ENCODE measurements around the gene NUP54.

The NUP54 gene

DNA sequence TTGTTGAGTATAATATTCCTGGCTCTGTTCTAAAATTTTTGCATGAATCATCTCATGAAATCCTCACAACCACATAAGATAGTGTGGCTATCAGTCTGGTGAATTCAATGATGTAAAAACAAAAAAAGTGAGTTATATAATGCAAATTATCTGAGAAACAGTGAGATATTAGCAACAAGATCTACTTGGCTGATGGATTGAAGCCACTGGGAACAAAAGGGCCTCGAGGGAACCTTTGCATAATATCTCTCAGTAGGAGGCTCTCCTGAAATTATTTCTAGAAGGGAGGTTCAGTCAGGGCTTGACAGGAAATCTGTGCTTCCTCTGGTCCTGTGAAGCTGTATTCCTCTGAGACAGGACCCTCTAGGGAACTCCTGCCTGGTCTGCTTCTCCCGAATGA lies 30.1 kb upstream of the NUP54 start:
- Mint-ChIP-seq H3K4me3 (no peak overlapping the region), H3K9me3 (no peaks in the 10 kb centered on the region), H3K4me1 (no peaks in the 10 kb centered on the region), H3K27ac (no peak overlapping the region), H3K36me3 (ENCODE audit: low read depth) (peaks cover 27% of the 10 kb centered on the region), H3K27me3 (ENCODE audit: low read depth) (no peaks in the 10 kb centered on the region)
- TF ChIP-seq, protein P1, sequence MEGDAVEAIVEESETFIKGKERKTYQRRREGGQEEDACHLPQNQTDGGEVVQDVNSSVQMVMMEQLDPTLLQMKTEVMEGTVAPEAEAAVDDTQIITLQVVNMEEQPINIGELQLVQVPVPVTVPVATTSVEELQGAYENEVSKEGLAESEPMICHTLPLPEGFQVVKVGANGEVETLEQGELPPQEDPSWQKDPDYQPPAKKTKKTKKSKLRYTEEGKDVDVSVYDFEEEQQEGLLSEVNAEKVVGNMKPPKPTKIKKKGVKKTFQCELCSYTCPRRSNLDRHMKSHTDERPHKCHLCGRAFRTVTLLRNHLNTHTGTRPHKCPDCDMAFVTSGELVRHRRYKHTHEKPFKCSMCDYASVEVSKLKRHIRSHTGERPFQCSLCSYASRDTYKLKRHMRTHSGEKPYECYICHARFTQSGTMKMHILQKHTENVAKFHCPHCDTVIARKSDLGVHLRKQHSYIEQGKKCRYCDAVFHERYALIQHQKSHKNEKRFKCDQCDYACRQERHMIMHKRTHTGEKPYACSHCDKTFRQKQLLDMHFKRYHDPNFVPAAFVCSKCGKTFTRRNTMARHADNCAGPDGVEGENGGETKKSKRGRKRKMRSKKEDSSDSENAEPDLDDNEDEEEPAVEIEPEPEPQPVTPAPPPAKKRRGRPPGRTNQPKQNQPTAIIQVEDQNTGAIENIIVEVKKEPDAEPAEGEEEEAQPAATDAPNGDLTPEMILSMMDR (IDR thresholded peaks at IDR 0.05; ENCODE audit: unreplicated experiment in 3 of 3), result no peak

DNA sequence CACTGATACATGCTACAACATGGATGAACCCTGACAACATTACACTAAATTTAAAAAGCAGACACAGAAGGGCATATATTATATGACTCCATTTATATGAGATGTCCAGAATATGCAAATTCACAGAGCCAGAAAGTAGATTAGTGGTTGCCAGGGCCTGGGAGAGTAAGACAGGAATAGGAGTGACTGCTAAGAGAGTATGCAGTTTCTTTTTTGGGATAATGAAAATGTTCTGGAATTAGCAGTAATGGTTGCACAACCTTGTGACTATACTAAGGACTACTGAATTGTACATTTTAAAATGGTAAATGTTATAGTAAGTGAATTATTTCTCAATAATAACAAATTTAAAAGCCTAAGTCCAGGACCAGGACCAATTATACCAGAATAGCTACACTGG lies 29.5 kb upstream of the NUP54 start:
- TF ChIP-seq, protein P1 (IDR thresholded peaks at IDR 0.05; ENCODE audit: unreplicated experiment in 3 of 3), result no peak

DNA sequence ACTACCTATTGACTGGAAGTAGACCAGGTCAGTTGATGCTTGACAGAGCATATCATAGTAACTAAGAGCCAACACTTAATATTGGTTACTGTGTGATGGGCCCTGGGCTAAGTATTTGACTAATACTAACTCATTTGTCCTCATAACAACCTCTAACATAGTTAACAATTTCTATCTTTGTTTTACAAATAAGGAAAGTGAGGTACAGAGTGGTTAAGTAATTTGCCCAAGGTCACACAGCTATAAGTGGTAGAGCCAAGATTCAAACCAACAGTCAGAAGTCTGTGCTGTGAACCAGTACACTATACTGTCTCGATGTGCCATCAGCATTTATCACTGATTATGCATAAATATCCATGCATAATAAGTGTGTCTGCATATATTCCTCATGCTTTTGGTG lies 27.1 kb upstream of the NUP54 start:
- H3K4me1 Mint-ChIP-seq, result no peaks in the 10 kb centered on the region
- H3K27me3 Mint-ChIP-seq (ENCODE audit: low read depth), result no peaks in the 10 kb centered on the region
- H3K36me3 Mint-ChIP-seq (ENCODE audit: low read depth), result peaks cover 42% of the 10 kb centered on the region
- H3K27ac Mint-ChIP-seq, result no peak overlapping the region
- H3K9me3 Mint-ChIP-seq, result no peaks in the 10 kb centered on the region
- TF ChIP-seq, protein P1 (IDR thresholded peaks at IDR 0.05; ENCODE audit: unreplicated experiment in 3 of 3), result no peak
- H3K4me3 Mint-ChIP-seq, result no peak overlapping the region

More for the DNA sequence above, 29.5 kb upstream of the NUP54 start:
- no peak overlapping the region for H3K27ac Mint-ChIP-seq
- H3K4me3 Mint-ChIP-seq, result no peak overlapping the region
- no peaks in the 10 kb centered on the region for H3K9me3 Mint-ChIP-seq
- no peaks in the 10 kb centered on the region for H3K27me3 Mint-ChIP-seq (ENCODE audit: low read depth)
- H3K36me3 Mint-ChIP-seq (ENCODE audit: low read depth), result peaks cover 33% of the 10 kb centered on the region
- no peaks in the 10 kb centered on the region for H3K4me1 Mint-ChIP-seq

DNA sequence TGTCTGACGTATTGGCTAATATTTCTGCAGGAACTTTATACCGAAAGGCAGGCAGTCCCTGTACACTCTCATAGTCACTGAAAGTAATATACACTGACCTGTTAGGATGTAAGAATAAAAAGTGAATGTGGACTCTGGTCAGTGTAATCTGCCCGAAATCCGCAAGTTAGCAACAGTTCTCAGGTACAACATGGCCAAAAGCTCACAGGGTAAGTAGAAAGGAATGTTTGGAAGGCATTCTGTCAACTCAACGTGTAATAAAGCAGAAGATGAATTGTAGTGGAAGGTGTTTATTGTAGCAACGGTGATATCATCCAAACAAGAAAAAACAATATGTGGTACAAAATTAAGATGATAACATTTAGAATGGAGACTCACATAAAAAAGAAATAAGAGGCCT lies 26.0 kb upstream of the NUP54 start:
- no peaks in the 10 kb centered on the region for H3K4me1 Mint-ChIP-seq
- TF ChIP-seq, protein P1 (IDR thresholded peaks at IDR 0.05; ENCODE audit: unreplicated experiment in 3 of 3), result no peak
- H3K4me3 Mint-ChIP-seq, result no peak overlapping the region
- H3K27me3 Mint-ChIP-seq (ENCODE audit: low read depth), result no peaks in the 10 kb centered on the region
- no peaks in the 10 kb centered on the region for H3K9me3 Mint-ChIP-seq
- peaks cover 47% of the 10 kb centered on the region for H3K36me3 Mint-ChIP-seq (ENCODE audit: low read depth)
- H3K27ac Mint-ChIP-seq, result no peak overlapping the region

DNA sequence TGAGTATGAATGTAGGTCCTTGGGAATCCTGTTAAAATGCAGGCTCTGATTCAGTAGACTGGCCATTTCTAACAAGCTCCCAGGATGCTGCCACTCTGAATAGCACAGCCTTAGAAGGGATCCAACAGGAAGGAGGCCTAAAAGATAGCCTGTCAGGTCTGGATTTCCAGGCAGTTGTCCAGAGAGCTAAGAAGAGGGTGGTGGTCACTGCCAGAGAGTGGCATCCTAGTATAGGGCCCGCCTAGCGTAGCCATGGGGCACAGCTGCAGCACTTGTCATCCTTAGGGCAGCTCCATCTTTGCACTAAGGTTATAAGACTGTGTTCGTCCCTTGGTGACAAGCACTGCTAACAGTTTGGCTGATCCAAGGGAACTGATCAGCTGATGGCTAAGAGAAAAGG lies 20.5 kb upstream of the NUP54 start:
- no peaks in the 10 kb centered on the region for H3K27me3 Mint-ChIP-seq (ENCODE audit: low read depth)
- H3K4me3 Mint-ChIP-seq, result no peak overlapping the region
- TF ChIP-seq, protein P1 (IDR thresholded peaks at IDR 0.05; ENCODE audit: unreplicated experiment in 3 of 3), result no peak
- peaks cover 60% of the 10 kb centered on the region for H3K36me3 Mint-ChIP-seq (ENCODE audit: low read depth)
- no peaks in the 10 kb centered on the region for H3K4me1 Mint-ChIP-seq
- H3K27ac Mint-ChIP-seq, result no peak overlapping the region
- no peaks in the 10 kb centered on the region for H3K9me3 Mint-ChIP-seq

DNA sequence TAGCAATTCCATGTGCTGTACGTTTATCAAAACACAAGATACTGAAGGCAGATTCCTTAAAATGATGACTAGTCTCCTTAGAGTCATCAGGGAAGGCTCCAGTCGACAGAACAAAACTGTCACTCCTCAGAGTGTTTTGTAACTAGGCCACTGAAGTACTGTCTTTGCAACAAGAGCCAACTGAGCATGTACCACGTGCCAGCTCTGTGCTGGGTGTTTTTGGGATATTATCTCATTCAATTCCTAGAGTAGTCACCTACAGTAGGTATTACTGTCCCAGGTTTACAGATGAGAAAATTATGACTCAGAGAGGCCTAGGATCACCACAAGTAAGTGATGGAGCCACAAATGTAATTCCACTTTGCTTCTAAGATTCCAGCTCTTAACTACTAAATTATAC lies 18.3 kb upstream of the NUP54 start:
- H3K9me3 Mint-ChIP-seq, result no peaks in the 10 kb centered on the region
- H3K4me3 Mint-ChIP-seq, result no peak overlapping the region
- no peak overlapping the region for H3K27ac Mint-ChIP-seq
- H3K27me3 Mint-ChIP-seq (ENCODE audit: low read depth), result no peaks in the 10 kb centered on the region
- TF ChIP-seq, protein P1 (IDR thresholded peaks at IDR 0.05; ENCODE audit: unreplicated experiment in 3 of 3), result no peak
- H3K4me1 Mint-ChIP-seq, result no peaks in the 10 kb centered on the region
- H3K36me3 Mint-ChIP-seq (ENCODE audit: low read depth), result peaks cover 67% of the 10 kb centered on the region
